ENCODE data around the gene NR5A2.

Gene NR5A2

DNA sequence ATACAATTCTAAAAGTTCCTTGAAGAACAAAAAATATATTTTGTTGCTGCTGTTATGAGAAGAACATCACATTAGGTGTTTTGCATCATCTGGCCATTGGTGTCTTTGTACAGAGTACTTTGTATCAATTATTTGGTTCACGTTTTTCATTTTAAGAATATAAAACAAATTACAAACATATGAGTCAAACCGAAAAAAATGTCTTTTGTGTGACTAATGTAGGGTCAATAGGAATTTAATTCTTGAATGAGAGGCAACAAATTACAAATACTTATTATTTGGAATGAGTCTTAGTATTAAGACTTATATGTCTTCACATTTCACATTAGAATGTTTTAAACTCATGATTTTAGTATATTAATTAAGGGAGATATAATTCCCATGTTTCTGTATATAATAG, 54.8 kb downstream of the NR5A2 start:
- in situ Hi-C loops (cut with HindIII; ENCODE audit: low sequenced_read_pairs) = no loop called here
- no peak overlapping the region for H3K4me3 ChIP-seq (ENCODE audit: low read depth, low read length)
- TF ChIP-seq, protein P1, sequence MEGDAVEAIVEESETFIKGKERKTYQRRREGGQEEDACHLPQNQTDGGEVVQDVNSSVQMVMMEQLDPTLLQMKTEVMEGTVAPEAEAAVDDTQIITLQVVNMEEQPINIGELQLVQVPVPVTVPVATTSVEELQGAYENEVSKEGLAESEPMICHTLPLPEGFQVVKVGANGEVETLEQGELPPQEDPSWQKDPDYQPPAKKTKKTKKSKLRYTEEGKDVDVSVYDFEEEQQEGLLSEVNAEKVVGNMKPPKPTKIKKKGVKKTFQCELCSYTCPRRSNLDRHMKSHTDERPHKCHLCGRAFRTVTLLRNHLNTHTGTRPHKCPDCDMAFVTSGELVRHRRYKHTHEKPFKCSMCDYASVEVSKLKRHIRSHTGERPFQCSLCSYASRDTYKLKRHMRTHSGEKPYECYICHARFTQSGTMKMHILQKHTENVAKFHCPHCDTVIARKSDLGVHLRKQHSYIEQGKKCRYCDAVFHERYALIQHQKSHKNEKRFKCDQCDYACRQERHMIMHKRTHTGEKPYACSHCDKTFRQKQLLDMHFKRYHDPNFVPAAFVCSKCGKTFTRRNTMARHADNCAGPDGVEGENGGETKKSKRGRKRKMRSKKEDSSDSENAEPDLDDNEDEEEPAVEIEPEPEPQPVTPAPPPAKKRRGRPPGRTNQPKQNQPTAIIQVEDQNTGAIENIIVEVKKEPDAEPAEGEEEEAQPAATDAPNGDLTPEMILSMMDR (IDR thresholded peaks at IDR 0.05; ENCODE audit: low read depth, low read length, missing control alignments) = no peak
- no peak for DNase-seq (ENCODE audit: low read depth)

DNA sequence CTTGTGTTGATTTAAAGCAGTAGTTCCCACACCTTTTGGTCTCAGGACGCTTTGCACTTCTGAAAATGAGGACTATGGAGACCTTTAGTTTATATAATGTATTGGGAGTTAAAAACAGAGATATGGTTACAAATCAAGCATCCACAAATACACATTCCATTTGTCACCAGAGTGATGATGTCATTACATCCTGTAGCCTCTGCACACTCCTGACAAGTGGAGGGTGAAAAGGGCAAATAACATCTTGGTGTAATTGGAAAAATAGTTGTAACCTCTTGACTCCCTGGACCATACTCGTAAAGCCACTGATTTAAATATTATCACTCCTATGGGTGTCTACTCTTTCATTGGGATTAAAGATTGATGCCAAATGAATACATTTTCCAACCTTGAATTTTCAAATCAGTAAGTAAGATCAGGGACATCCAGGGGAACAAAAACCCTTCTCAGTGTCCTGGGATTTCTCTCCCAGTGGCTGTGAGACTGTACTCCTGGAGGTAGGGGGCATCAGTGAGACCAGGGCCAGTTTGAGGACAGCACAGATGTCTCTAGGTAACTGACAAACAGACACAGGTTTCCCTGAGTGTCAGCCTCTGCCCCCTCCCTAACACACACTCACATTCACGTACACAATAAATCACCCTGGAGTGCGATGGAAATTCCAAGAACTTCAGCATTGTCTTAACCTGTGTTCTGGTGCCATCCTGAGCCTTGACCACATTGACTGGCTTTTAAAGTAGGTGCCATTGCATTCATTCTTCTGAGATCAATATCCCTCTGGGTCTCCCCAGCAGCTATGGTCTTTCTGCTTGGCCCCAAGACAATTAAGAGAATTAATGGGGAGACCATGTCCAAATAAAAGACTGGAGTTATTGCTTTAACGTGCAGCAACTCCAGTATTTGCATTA, 63.0 kb downstream of the NR5A2 start:
- TF ChIP-seq, protein P1 (IDR thresholded peaks at IDR 0.05; ENCODE audit: low read depth, low read length, missing control alignments) = peak; percentile 3
- DNase-seq (ENCODE audit: low read depth) = no peak
- no peak overlapping the region for H3K4me3 ChIP-seq (ENCODE audit: low read depth, low read length)
- in situ Hi-C loops (cut with HindIII; ENCODE audit: low sequenced_read_pairs) = no loop called here

DNA sequence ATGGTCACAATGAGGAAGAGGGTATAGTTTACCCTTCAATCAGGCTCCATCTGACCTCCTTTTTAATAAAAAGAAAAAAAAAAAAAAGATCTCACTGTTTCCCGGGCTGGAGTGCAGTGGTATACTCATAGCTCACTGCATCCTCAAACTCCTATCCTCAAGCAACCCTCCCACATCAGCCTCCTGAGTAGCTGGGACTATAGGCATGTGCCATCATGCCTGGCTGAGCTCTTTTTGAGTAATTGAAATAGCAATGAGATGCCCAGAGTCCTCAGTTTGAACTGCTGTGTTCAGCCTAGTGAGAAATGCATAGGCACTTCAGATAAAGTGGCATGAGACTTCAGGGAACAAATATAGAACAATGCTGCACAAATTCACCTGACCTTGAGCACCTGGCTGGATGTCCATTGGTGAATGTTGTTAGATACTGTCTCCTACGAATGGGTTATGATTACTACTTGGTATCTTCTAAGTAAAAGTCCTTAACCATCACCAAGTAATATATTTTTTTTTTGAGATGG, 67.6 kb downstream of the NR5A2 start:
- TF ChIP-seq, protein P1 (IDR thresholded peaks at IDR 0.05; ENCODE audit: low read depth, low read length, missing control alignments) = no peak
- no peak for DNase-seq (ENCODE audit: low read depth)
- in situ Hi-C loops (cut with HindIII; ENCODE audit: low sequenced_read_pairs) = no loop called here
- H3K4me3 ChIP-seq (ENCODE audit: low read depth, low read length) = no peak overlapping the region

DNA sequence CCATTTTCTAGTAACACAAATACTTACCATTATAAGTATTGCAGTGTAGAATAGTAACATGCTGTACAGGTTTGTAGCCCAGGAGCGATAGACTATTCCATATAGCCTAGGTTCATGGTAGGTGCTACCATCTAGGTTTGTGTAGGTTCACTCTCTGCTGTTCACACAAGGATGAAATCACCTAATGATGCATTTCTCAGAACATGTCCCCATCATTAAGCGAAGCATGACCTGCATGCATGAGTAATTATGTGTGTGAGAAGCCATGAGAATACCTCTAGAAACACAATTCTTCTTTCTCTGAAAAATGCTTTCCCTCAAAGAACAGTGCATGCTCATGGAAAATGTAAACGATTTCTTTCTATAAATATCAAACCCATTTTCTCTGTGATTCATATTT, 69.3 kb downstream of the NR5A2 start:
- in situ Hi-C loops (cut with HindIII; ENCODE audit: low sequenced_read_pairs) = no loop called here

DNA sequence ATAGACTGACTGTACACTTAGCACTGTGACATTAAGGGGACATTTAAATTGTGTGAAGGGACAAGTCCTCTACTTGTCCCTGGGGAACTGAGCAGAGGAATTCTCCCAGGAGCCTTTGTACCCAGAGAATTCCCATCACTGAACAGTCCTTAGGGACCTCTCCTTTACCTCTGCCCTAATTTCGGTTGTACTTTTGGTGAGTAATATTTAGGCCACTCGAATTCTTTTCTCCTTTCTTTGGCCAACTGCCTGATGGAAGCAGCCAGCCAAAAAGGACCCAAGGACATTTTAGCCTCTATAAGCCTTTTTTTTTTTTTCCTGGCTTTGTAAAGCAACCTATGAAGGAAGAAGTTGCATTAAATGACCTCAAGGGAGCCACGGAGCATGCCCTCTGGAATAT, 71.5 kb downstream of the NR5A2 start:
- H3K4me3 ChIP-seq (ENCODE audit: low read depth, low read length) = no peak overlapping the region
- TF ChIP-seq, protein P1 (IDR thresholded peaks at IDR 0.05; ENCODE audit: low read depth, low read length, missing control alignments) = no peak
- in situ Hi-C loops (cut with HindIII; ENCODE audit: low sequenced_read_pairs) = no loop called here
- DNase-seq (ENCODE audit: low read depth) = peak; percentile 22

More for the DNA sequence above, 69.3 kb downstream of the NR5A2 start:
- TF ChIP-seq, protein P1 (IDR thresholded peaks at IDR 0.05; ENCODE audit: low read depth, low read length, missing control alignments) = no peak
- no peak for DNase-seq (ENCODE audit: low read depth)
- no peak overlapping the region for H3K4me3 ChIP-seq (ENCODE audit: low read depth, low read length)

DNA sequence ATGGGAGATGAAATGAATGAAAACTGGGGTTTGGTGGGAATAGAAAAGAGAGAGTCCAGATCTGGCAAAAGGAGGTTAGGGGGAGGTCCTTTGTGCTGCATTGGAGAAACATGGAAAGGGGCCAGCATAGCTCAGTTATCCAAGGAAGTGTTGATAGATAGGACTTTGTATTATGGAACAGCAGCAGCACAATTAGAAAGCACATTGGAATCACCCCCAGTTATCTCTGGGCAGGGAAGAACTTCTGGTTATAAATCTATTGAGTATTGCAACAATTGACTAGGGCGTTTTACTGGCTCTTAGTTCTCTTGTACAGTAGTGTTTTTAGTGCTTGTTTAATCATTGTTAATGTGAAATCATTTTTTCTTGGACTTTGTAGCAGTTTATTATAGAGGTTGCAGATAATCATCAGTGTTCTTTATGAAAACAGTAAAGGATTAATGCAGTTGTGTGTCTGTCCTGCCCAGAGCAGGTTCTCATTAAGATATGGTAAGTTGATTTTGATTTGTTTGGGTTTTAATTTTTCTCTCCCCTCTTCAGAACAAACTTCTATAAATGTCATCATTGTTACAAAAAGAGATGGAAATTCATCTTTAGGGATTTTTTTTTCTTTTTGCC, 76.6 kb downstream of the NR5A2 start:
- TF ChIP-seq, protein P1 (IDR thresholded peaks at IDR 0.05; ENCODE audit: low read depth, low read length, missing control alignments) = no peak
- no peak for DNase-seq (ENCODE audit: low read depth)
- H3K4me3 ChIP-seq (ENCODE audit: low read depth, low read length) = no peak overlapping the region
- in situ Hi-C loops (cut with HindIII; ENCODE audit: low sequenced_read_pairs) = no loop called here
